ENCODE data around the gene RGMA.
"Not testable (repeated sequence)": the region's sequence is repeated elsewhere in the genome, so short reads cannot be mapped to it uniquely, and the experiment has no call there.

The RGMA gene

GRCh38 chr15:93046721-93047120, 42.3 kb downstream of the RGMA start:
- DNase-seq: no peak

- no peak for DNase-seq
Measured at GRCh38 chr15:93046120-93046519, 42.9 kb downstream of the RGMA start.

- no peak for DNase-seq
Measured at GRCh38 chr15:93045191-93045785, 43.7 kb downstream of the RGMA start.

DNA sequence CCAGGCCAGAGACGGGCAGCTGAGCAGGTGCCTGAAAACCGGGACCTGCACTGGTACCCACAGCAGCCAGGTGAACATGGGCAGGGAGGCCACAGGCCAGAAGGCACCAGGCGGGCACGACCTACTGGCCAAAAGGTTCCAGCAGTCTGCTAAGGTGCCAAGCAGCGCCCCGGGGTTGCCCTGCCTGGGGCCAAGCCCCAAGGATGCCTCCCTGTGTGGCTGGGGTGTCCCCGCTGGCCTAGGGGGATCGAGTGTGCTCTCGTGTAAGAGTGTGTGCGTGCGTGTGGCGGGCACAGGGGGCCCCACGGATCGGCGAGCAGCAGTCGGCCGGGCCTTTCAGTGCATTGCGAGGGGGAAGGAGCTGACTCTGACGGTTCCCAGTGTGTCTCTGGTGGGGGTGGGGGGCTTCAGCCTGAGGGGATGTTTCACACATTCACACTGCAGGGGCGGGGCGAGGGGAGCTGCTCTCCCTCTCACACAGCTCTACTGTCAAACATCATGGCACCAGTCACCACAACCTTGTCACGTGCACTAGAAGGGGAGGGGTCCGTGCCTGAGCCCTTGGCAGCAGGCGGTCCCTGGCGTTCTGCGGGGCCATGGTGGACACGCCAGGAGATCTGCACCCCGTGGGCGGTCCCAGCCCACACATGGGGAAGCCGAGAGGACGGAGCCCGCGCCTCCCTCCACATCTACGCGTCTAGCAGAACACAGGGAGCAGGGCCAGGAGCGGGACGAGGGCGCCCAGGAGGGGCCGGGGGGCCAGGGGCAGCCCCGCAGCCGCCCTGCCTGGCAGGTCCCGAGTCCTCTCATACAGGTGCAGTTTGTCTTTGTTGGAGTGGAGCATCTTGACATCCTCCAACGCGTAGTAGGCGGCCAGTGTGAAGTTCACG, 44.5 kb downstream of the RGMA start:
- DNase-seq: no peak

GRCh38 chr15:93043621-93044300, 45.2 kb downstream of the RGMA start:
- no peak for DNase-seq

GRCh38 chr15:93042691-93043378, 46.2 kb downstream of the RGMA start:
- DNase-seq: no peak

- DNase-seq: no peak
Measured at GRCh38 chr15:93042211-93042610, 46.8 kb downstream of the RGMA start.

DNA sequence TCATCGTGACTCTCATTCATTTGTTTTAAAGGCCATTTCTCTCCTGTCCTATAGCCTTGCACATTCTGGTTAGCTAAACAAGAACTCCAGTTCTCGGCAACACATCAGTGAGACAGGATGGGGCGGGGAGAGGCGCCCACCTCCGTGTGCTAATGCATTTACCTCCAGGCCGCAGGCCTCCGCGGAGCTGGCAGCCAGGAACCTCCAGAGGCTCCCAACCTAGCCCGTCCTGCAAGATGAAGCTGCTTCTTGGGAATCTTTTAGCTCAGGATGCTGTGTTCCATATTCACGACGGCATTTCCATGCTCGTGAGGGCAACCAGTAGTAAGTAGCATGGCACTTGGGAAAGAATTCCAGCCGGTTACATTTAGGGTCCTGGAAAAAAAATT, 47.9 kb downstream of the RGMA start:
- DNase-seq: no peak

GRCh38 chr15:93040288-93041158, 48.5 kb downstream of the RGMA start:
- peak; percentile 58 for DNase-seq

- not testable (repeated sequence) for DNase-seq
Measured at GRCh38 chr15:93039562-93040287, 49.3 kb downstream of the RGMA start.

DNA sequence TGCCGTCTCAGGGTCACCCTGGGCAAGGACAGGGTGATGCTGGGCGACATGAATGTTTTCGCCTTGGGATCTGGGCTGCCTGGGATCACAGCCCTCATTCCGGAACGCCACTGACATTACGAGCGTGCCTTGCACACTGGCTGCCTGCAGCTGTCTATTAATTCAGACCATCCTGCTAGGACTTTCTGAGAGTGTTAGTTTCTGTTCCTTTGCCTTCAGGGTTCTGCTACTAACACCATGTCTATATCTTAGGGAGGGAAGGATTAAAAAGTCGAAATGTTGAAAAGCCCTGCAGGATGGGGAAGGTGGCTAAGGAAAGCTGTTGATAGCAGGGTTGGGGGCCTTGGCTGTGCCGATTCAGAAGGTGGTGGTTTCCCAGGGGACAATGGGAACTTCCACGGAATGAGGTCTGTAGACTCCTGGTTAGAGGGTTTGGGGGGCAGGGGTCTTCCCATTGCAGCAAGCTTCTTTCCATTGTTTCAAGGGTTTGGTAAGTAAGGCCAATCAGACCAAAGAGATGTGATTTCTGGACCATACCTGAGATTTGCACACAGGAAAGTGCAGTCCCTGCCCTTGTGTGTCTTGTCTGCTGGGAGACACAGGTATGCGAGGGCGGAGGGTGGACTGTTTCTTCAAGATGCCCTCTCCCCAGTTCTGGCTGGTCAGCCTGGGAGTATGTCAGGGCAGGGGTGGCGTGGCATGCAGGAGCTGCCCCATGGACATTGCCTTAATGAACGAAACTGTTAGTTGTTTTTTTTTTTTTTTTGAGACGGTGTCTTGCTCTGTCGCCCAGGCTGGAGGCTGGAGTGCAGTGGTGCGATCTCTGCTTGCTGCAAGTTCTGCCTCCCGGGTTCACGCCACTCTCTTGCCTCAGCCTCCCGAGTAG, 50.9 kb downstream of the RGMA start:
- DNase-seq: no peak

DNA sequence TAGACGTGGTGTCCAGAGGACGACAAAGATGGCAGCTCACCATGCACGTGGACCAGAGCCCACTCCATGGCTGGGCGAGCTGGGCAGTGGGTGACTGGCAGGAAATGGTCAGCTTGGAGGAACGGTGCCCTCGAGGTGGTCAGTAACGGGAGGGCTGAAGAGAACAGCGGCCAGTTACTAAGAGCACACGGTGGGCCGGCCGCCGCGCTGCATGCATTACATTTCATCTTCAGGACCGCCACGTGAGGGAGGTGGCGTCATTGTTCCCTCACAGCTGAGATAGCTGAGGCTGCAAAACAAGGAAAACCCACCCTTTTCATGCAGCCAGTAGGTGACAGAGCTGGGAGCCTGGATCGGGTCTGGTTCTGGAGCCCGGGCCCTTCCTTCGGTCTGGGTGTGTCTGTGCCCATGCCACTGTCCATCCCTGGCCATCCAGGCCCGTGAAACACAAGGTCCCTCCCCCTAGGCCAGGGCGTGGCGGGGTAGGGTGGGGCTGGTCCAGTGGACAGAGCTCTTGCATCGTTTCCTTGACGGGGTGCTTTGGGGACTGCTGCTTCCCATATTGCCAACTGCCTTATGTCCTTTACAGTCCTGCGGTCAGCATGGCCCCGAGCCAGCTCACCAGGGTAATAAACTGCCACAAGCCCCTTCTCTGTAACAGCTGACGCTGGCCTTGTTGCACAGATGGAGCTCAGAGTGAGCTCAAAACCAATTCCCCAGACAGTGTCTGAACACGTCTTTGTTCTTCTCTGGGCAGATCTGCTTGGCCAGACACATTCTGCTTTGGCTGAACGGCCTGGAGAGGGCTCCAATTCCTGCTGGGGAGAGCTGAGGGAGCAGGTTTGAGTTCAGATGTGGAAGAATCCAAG, 51.8 kb downstream of the RGMA start:
- DNase-seq: no peak

GRCh38 chr15:93035953-93036810, 52.8 kb downstream of the RGMA start:
- no peak for DNase-seq

DNA sequence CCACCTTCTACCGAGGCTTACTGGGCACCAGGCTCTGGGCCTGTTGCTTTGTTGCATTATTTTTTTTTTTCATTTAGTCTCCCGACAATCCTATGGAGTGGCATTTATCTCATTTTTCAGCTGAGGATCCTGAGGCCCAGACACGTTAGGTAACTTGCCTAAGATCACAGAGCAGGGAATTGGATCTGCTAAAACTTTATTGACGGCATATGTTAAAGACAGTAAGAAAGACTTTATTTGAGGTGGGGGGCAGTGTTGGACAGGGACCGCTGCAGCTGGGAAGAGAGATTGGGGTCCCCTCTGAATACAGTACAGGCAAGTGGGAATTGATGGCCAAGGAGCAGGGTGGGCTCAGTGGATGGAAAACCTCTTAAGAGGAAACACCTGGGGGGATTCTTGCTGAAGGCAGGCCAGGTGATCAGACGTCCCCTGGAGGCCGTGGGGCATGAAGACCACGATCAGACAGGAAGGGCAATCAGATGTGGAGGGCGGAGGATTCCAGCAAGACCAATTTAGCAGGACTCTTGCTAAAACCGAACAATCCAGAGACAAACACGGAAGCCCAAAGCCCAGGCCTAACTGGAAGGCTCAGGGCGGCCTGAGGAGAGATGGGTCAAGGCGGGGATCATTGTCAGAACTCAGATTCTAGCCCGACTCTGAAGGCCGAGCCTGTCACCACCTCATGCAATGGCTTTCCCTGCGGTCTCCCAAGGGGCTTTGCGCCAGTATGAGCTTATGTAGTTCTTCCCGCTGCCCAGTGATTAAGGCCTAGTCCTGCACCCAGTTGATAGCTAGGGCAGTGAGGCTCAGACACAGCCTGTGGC, 53.7 kb downstream of the RGMA start:
- no peak for DNase-seq

GRCh38 chr15:93034512-93034911, 54.5 kb downstream of the RGMA start:
- DNase-seq: no peak

GRCh38 chr15:93033434-93034045, 55.5 kb downstream of the RGMA start:
- DNase-seq: no peak
